GM18508 (cell line): Measurements from ENCODE around the gene BPIFB3.
"Not testable (repeated sequence)": the region's sequence is repeated elsewhere in the genome, so short reads cannot be mapped to it uniquely, and the experiment has no call there.

ENCODE experiments used
- ATAC-seq: cut with Tn5 transposase; IDR thresholded peaks from one replicate; pipeline ENCODE4 v1.9.1; 2021; ENCODE audit warnings: moderate number of reproducible peaks; ENCODE audit not compliant: insufficient read depth, unreplicated experiment

BPIFB3 gene

GRCh38 chr20:33027769-33028751 lies 25.6 kb upstream of the BPIFB3 start:
- ATAC-seq = no peak

- no peak for ATAC-seq
Observed at GRCh38 chr20:33028875-33029274, 24.8 kb upstream of the BPIFB3 start.

GRCh38 chr20:33030076-33030475 lies 23.6 kb upstream of the BPIFB3 start:
- no peak for ATAC-seq

- ATAC-seq = no peak
Observed at GRCh38 chr20:33030569-33030968, 23.1 kb upstream of the BPIFB3 start.

GRCh38 chr20:33031531-33031930 lies 22.2 kb upstream of the BPIFB3 start, which contains the start of gene BPIFB6:
TSS of gene BPIFB6 (plus strand) at chr20:33031648. CDS start at chr20:33031648, 0 bp downstream.
- no peak for ATAC-seq

- ATAC-seq = no peak
Observed at GRCh38 chr20:33032555-33032954, 21.1 kb upstream of the BPIFB3 start.

GRCh38 chr20:33033381-33033780 lies 20.3 kb upstream of the BPIFB3 start:
- no peak for ATAC-seq

GRCh38 chr20:33034115-33034514 lies 19.6 kb upstream of the BPIFB3 start:
- no peak for ATAC-seq

- no peak for ATAC-seq
Observed at GRCh38 chr20:33034901-33035492, 18.7 kb upstream of the BPIFB3 start.

GRCh38 chr20:33037456-33037855 lies 16.2 kb upstream of the BPIFB3 start:
- ATAC-seq = no peak

GRCh38 chr20:33038243-33038642 lies 15.5 kb upstream of the BPIFB3 start:
- no peak for ATAC-seq

GRCh38 chr20:33042430-33042829 lies 11.3 kb upstream of the BPIFB3 start:
- no peak for ATAC-seq

GRCh38 chr20:33042983-33043730 lies 10.5 kb upstream of the BPIFB3 start:
- ATAC-seq = no peak

GRCh38 chr20:33043731-33044181 lies 9.9 kb upstream of the BPIFB3 start:
- ATAC-seq = no peak

GRCh38 chr20:33045129-33045721 lies 8.5 kb upstream of the BPIFB3 start:
- ATAC-seq = not testable (repeated sequence)

- ATAC-seq = no peak
Observed at GRCh38 chr20:33046412-33046811, 7.3 kb upstream of the BPIFB3 start.

GRCh38 chr20:33051333-33051732 lies 2.4 kb upstream of the BPIFB3 start:
- ATAC-seq = no peak

- ATAC-seq = no peak
Observed at GRCh38 chr20:33054381-33054780, 678 bp downstream of the BPIFB3 start.

GRCh38 chr20:33054791-33055190 lies 1.1 kb downstream of the BPIFB3 start:
- ATAC-seq = no peak

- ATAC-seq = no peak
Observed at GRCh38 chr20:33059136-33059535, 5.4 kb downstream of the BPIFB3 start.
